ENCODE data around the gene LRP1B.

DNA sequence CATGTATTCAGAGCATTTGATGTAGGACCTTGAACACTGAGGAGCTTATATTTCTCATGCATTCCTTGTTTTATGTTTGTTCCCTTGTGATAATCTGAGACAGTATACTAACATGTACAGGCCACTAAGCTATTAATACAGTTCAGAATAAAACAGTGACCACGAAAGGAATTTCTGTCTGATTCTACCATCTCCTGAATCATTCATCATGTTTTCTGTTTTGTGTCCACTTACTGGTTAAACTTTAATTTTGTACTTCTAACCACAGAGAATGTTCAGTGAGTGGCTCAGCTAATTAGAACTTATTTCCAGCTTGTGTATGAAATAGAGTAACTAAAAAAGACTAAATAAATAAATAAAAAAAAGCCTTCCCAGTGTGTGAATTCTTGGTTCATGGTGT is 110.4 kb downstream of the LRP1B start:
- TF ChIP-seq CTCF (conservative IDR thresholded peaks at IDR 0.05; ENCODE audit: low read length) (no peak), EZH2phosphoT487 (IDR thresholded peaks at IDR 0.05; ENCODE audit: borderline replicate concordance) (no peak)
